ENCODE results near the gene SCFD2.

Gene SCFD2

GRCh38 chr4:52833941-52834525, 531.8 kb downstream of the SCFD2 start:
- peaks cover 38% of the 10 kb centered on the region for H3K4me1 Mint-ChIP-seq
- H3K4me3 Mint-ChIP-seq = no peak overlapping the region
- H3K27ac Mint-ChIP-seq = no peak overlapping the region
- no peak for TF ChIP-seq CTCF (IDR thresholded peaks at IDR 0.05; ENCODE audit: unreplicated experiment in 3 of 3)
- no peaks in the 10 kb centered on the region for H3K9me3 Mint-ChIP-seq
- no peaks in the 10 kb centered on the region for H3K36me3 Mint-ChIP-seq (ENCODE audit: low read depth)
- H3K27me3 Mint-ChIP-seq (ENCODE audit: low read depth) = peaks cover 5% of the 10 kb centered on the region

- Mint-ChIP-seq H3K36me3 (ENCODE audit: low read depth) (no peaks in the 10 kb centered on the region), H3K27me3 (ENCODE audit: low read depth) (no peaks in the 10 kb centered on the region), H3K4me1 (peaks cover 42% of the 10 kb centered on the region), H3K4me3 (no peak overlapping the region), H3K27ac (peak overlapping the region; percentile 89 to 95 (median 92)), H3K9me3 (peaks cover 4% of the 10 kb centered on the region)
- TF ChIP-seq CTCF (IDR thresholded peaks at IDR 0.05; ENCODE audit: unreplicated experiment in 3 of 3) = no peak
Measured at GRCh38 chr4:52825460-52826090, 540.3 kb downstream of the SCFD2 start.

- Mint-ChIP-seq H3K27me3 (ENCODE audit: low read depth) (no peaks in the 10 kb centered on the region), H3K4me1 (peaks cover 39% of the 10 kb centered on the region), H3K4me3 (peak overlapping the region in 1 of 3 experiments; percentile 7), H3K36me3 (ENCODE audit: low read depth) (no peaks in the 10 kb centered on the region), H3K27ac (peak overlapping the region; percentile 89 to 95 (median 92)), H3K9me3 (peaks cover 4% of the 10 kb centered on the region)
- TF ChIP-seq CTCF (IDR thresholded peaks at IDR 0.05; ENCODE audit: unreplicated experiment in 3 of 3) = no peak
Measured at GRCh38 chr4:52824603-52825459, 541.0 kb downstream of the SCFD2 start.

GRCh38 chr4:52824270-52824602, 541.6 kb downstream of the SCFD2 start:
- H3K4me3 Mint-ChIP-seq = peak overlapping the region in 1 of 3 experiments; percentile 7
- H3K4me1 Mint-ChIP-seq = peaks cover 37% of the 10 kb centered on the region
- H3K27me3 Mint-ChIP-seq (ENCODE audit: low read depth) = no peaks in the 10 kb centered on the region
- no peak for TF ChIP-seq CTCF (IDR thresholded peaks at IDR 0.05; ENCODE audit: unreplicated experiment in 3 of 3)
- H3K27ac Mint-ChIP-seq = peak overlapping the region; percentile 89 to 95 (median 92)
- no peaks in the 10 kb centered on the region for H3K36me3 Mint-ChIP-seq (ENCODE audit: low read depth)
- H3K9me3 Mint-ChIP-seq = peaks cover 4% of the 10 kb centered on the region

GRCh38 chr4:52823702-52824092, 542.2 kb downstream of the SCFD2 start:
- Mint-ChIP-seq H3K4me1 (peaks cover 32% of the 10 kb centered on the region), H3K4me3 (no peak overlapping the region), H3K36me3 (ENCODE audit: low read depth) (no peaks in the 10 kb centered on the region), H3K27ac (peak overlapping the region; percentile 89 to 95 (median 92)), H3K27me3 (ENCODE audit: low read depth) (no peaks in the 10 kb centered on the region), H3K9me3 (peaks cover 4% of the 10 kb centered on the region)
- no peak for TF ChIP-seq CTCF (IDR thresholded peaks at IDR 0.05; ENCODE audit: unreplicated experiment in 3 of 3)

Data from nephron (organoid).